Astrocyte (in vitro differentiated cells and primary cell): ENCODE measurements around the gene TUSC7.

Experiments used
- CTCF ChIP-seq: IDR thresholded peaks from 2 replicates; pipeline ENCODE4 v1.5.1; 2011; ENCODE audit warnings: low read depth, mild to moderate bottlenecking, inconsistent platforms, low read length, moderate library complexity; ENCODE audit not compliant: insufficient read depth
- EZH2 ChIP-seq: IDR thresholded peaks from 2 replicates; pipeline ENCODE4 v1.6.1; 2012; ENCODE audit warnings: mild to moderate bottlenecking, low read length, inconsistent platforms; ENCODE audit not compliant: insufficient read depth

- no peak for TF ChIP-seq CTCF
- no peak for TF ChIP-seq EZH2
These were observed 42.3 kb upstream of the TUSC7 start for GRCh38 chr3:116667324-116667723.
